Smooth muscle cell (in vitro differentiated cells): ENCODE data around the gene CDKAL1. TPM values are rescaled to one million over a fixed set of nuclear protein-coding genes. Genes with fewer than 3 reads are reported as not detected.

Source experiments
- DNase-seq: peaks from one replicate; lab custom pipeline; 2025; ENCODE audit not compliant: unreplicated experiment; lab: John Stamatoyannopoulos, UW
- H2AFZ ChIP-seq: fragments of 200-600 bp; sonication (generic); 2 replicates; pipeline ENCODE4 v1.6.0; 2016; ENCODE audit warnings: antibody characterized with exemption, low read depth, mild to moderate bottlenecking
- H3F3A ChIP-seq: fragments of 200-600 bp; sonication (generic); 2 replicates; pipeline ENCODE4 v1.6.0; 2017; ENCODE audit warnings: antibody characterized with exemption, low read depth
- H3K27ac ChIP-seq: fragments of 200-600 bp; sonication (generic); 2 replicates; pipeline ENCODE4 v1.5.1; 2016; ENCODE audit warnings: low read depth, mild to moderate bottlenecking
- H3K27me3 ChIP-seq: fragments of 200-600 bp; sonication (generic); 2 replicates; pipeline ENCODE4 v1.6.1; 2016; ENCODE audit warnings: low read depth, mild to moderate bottlenecking
- H3K36me3 ChIP-seq: fragments of 200-600 bp; sonication (generic); 2 replicates; pipeline ENCODE4 v1.5.1; 2016; ENCODE audit warnings: low read depth
- H3K4me1 ChIP-seq: fragments of 200-600 bp; sonication (generic); 2 replicates; pipeline ENCODE4 v1.5.1; 2016; ENCODE audit warnings: low read depth
- H3K4me2 ChIP-seq: fragments of 200-600 bp; sonication (generic); 2 replicates; pipeline ENCODE4 v1.6.0; 2016; ENCODE audit warnings: mild to moderate bottlenecking
- H3K4me3 ChIP-seq: fragments of 200-600 bp; sonication (generic); 2 replicates; pipeline ENCODE4 v1.5.1; 2016; ENCODE audit warnings: mild to moderate bottlenecking
- H3K79me2 ChIP-seq: fragments of 200-600 bp; sonication (generic); 2 replicates; pipeline ENCODE4 v1.6.0; 2016; ENCODE audit warnings: low read depth, mild to moderate bottlenecking
- H3K9ac ChIP-seq: fragments of 200-600 bp; sonication (generic); 2 replicates; pipeline ENCODE4 v1.6.0; 2016; ENCODE audit warnings: low read depth
- H3K9me3 ChIP-seq: fragments of 200-600 bp; sonication (generic); replicated peaks from 2 replicates; pipeline ENCODE4 v1.5.1; 2016; ENCODE audit warnings: low read depth
- H4K20me1 ChIP-seq: fragments of 200-600 bp; sonication (generic); 2 replicates; pipeline ENCODE4 v1.6.0; 2016; ENCODE audit warnings: low read depth
- CTCF ChIP-seq: fragments of 200-600 bp; sonication (generic); IDR thresholded peaks from 2 replicates; pipeline ENCODE4 v1.5.1; 2017; ENCODE audit warnings: borderline replicate concordance, mild to moderate bottlenecking, antibody characterized with exemption; ENCODE audit not compliant: insufficient read depth, poor library complexity, severe bottlenecking
- WGBS: methylation state at CpG from one replicate; pipeline ENCODE4 v1.1.7; 2016; ENCODE audit warnings: low lambda C conversion rate; 5-methylcytosine and 5-hydroxymethylcytosine counted together
- polyA plus RNA-seq: library from polyadenylated mRNA; unstranded; fragments of >200 nt; fragmentation: Nextera tagmentation; extraction: Ambion mirVana; gene quantifications from 2 replicates; pipeline ENCODE4 v1.2.1, GENCODE V29; 2016
- total RNA-seq: library from RNA; depleted of rRNA; stranded (reverse); fragments of >200 nt; gene quantifications from 2 replicates; pipeline ENCODE4 v1.2.3, GENCODE V29; 2014

The CDKAL1 gene
- total and polyA plus RNA-seq, 2 experiments from 2014 or later = 16.5 to 16.6 TPM

DNA sequence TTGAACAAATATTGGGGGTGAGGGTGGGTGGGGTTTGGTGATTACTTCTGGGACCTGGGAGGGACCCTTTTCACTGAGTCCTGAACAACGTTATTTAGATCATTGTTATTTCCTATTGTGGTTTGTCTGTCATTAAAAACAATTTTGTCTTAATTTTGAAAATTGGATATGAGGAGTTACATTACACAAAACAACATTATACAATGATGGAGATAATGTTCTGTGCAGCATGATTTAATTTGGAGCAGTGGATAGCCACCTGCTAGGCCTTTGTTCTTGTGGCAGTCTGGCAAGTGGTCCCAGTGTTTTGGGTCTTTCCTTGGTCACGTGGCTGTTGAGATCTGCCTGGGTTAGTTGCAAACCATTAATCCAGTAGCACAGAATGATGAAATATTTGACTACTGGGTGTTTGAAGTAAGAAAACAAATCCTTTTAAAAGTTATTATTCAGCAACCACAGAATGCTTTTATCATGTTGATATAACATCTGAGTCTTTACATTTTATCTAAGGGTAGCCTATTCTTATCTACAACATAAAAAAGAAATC lies 172.8 kb downstream of the CDKAL1 start:
- peak overlapping the region; percentile 83 for H3K27ac ChIP-seq
- no peaks in the 10 kb centered on the region for H3K9me3 ChIP-seq
- DNase-seq = no peak
- H3K4me2 ChIP-seq = peak overlapping the region; percentile 61
- H3K9ac ChIP-seq = no peak overlapping the region
- no peak for TF ChIP-seq CTCF
- no peaks in the 10 kb centered on the region for H3K27me3 ChIP-seq
- WGBS = 56% methylated on average over 2 of the region's 2 CpGs
- H2AFZ ChIP-seq = no peak overlapping the region
- peaks cover 14% of the 10 kb centered on the region for H3F3A ChIP-seq
- no peaks in the 10 kb centered on the region for H4K20me1 ChIP-seq
- peaks cover 51% of the 10 kb centered on the region for H3K4me1 ChIP-seq
- H3K4me3 ChIP-seq = no peak overlapping the region
- peaks cover 14% of the 10 kb centered on the region for H3K79me2 ChIP-seq
- H3K36me3 ChIP-seq = no peaks in the 10 kb centered on the region

DNA sequence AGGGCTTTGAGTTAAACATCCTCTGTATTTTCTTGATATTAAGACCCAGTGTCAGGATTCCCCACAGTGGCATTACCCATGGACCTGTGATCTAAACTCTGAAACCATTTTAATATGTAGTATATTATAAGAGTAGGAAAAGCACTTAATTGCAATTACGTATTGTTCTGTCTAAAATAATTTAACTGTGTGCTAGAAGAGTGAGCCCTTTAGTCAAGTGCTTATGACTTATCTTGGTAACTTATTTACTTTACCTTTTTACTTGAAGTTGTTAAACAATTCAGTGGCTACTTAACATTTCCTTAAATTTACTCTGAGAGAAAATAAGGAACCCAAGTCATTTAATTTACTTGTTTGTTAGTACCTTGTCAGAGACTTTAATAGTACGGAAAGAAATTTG lies 173.6 kb downstream of the CDKAL1 start:
- Histone ChIP-seq H3K9me3 (no peaks in the 10 kb centered on the region), H3K27me3 (no peaks in the 10 kb centered on the region), H3F3A (peaks cover 14% of the 10 kb centered on the region), H4K20me1 (no peaks in the 10 kb centered on the region), H3K27ac (peak overlapping the region; percentile 83), H3K79me2 (peaks cover 10% of the 10 kb centered on the region), H3K4me1 (peaks cover 51% of the 10 kb centered on the region), H3K9ac (peak overlapping the region; percentile 18), H3K36me3 (no peaks in the 10 kb centered on the region), H3K4me2 (peak overlapping the region; percentile 61), H3K4me3 (no peak overlapping the region), H2AFZ (no peak overlapping the region)
- no peak for DNase-seq
- 100% methylated on average over 2 of the region's 2 CpGs for WGBS
- TF ChIP-seq CTCF = no peak

DNA sequence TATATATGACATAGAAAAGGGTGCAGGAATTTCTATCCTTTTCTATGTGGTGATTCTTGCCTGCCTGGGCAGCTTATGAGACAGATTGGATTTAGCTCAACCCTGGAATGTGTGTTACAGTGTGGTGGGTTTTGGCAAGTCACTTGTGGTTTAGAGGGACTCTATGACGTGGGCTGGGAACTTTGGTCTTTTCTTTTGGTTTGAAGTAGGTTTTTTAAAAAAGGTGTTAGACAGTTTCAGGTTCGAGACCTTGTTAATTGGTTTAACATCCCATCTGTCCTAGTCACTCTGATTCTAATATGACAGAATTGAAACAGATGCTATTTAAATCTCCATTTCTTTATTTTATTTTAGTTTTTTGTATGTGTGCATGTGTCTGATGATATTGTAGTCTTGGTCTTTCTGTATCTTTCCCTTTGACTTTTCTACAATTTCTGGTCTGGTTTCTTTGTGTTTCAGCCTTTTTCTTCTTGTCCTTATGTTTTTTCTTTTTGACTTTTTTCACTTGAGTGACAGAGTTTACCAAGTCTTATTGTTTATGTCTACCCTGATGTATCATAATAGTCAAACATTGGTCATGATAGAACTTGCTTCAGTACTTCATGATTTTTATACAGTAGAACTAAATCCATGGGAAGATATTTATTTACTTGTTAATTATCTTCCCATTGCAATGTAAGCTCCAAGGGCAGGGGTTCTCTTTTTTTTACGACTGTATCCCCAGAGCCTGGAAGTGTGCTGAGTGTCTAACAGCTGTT lies 174.3 kb downstream of the CDKAL1 start:
- TF ChIP-seq CTCF = no peak
- Histone ChIP-seq H3K4me1 (peaks cover 51% of the 10 kb centered on the region), H3K4me2 (peak overlapping the region; percentile 61), H3K4me3 (no peak overlapping the region), H3K27ac (peak overlapping the region; percentile 83), H4K20me1 (no peaks in the 10 kb centered on the region), H3K9ac (peak overlapping the region; percentile 56), H2AFZ (no peak overlapping the region), H3K79me2 (peaks cover 10% of the 10 kb centered on the region), H3K9me3 (no peaks in the 10 kb centered on the region), H3K27me3 (no peaks in the 10 kb centered on the region), H3K36me3 (no peaks in the 10 kb centered on the region), H3F3A (peaks cover 14% of the 10 kb centered on the region)
- no peak for DNase-seq
- 52% methylated on average over 3 of the region's 3 CpGs for WGBS
